GM18520 (cell line): Measurements from ENCODE around the gene LRRC8A.
"Not testable (repeated sequence)": the region's sequence is repeated elsewhere in the genome, so short reads cannot be mapped to it uniquely, and the experiment has no call there.

Experiments
- ATAC-seq: cut with Tn5 transposase; IDR thresholded peaks from one replicate; pipeline ENCODE4 v1.9.1; 2021; ENCODE audit not compliant: unreplicated experiment

Gene LRRC8A

DNA sequence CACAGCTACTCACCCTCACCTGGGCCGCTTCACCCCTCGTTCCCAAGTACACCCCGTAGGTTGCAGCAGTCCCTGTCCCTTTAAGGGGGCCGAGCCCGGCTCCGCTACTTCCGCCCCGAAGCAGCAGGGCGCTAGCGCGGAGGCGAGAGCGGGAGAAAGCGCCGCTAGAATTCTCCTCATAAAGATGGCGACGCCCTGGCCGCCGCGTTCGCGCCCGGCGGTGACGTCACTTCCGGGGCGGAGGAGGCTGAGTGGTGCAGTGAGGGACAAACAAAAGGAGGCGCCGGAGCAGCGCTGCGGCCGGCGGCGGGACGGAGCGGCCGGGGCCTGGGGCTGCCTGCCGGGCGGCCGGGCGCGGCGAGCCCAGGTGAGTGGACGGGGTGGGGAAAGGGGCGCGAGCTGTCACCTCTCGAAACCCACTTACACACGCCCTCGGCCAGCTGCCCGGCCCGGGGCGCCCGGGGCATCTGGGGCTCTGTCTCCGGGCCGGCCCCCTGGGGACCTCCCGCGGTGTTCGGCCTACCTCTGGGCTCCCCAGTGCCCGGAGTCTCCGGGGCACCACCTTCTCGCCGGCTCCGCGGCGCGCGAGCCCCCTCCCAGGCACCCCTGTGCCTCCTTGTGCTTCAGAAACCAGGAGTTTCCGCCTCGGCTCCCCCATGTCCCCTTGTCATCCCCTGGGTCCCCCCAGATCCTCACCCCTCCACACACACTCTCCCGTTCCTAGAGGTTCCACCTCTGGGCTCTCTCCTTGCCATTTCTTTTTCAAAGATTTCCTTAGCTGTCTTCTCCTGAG lies at the start of gene LRRC8A, which contains the start of gene KYAT1:
Gene LRRC8A (plus strand): TSS at position 250 of the 793 bp plus-strand sequence. CDS start 25,032 bp downstream, outside the sequence.
Gene KYAT1 (minus strand): TSS at position 67 of the 793 bp plus-strand sequence. CDS start 36,545 bp downstream, outside the sequence.
- ATAC-seq: peak; percentile 86

DNA sequence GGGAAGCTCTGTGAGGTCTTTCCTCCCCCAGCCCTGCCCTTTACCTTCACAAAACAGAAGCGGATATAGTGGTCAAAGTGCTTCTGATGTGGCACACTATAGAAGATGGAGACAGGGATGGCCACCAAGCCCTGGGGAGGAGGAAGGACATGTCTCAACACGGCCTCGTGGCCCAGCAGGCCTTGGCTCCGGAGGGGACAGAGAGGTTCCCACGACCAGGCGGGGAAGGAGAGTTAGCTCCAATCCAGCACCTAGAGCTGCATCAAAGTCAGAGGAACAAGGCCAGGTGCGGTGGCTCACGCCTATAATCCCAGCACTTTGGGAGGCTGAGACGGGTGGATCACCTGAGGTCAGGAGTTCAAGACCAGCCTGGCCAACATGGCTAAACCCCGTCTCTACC lies 48.2 kb upstream of the LRRC8A start:
- ATAC-seq: no peak

DNA sequence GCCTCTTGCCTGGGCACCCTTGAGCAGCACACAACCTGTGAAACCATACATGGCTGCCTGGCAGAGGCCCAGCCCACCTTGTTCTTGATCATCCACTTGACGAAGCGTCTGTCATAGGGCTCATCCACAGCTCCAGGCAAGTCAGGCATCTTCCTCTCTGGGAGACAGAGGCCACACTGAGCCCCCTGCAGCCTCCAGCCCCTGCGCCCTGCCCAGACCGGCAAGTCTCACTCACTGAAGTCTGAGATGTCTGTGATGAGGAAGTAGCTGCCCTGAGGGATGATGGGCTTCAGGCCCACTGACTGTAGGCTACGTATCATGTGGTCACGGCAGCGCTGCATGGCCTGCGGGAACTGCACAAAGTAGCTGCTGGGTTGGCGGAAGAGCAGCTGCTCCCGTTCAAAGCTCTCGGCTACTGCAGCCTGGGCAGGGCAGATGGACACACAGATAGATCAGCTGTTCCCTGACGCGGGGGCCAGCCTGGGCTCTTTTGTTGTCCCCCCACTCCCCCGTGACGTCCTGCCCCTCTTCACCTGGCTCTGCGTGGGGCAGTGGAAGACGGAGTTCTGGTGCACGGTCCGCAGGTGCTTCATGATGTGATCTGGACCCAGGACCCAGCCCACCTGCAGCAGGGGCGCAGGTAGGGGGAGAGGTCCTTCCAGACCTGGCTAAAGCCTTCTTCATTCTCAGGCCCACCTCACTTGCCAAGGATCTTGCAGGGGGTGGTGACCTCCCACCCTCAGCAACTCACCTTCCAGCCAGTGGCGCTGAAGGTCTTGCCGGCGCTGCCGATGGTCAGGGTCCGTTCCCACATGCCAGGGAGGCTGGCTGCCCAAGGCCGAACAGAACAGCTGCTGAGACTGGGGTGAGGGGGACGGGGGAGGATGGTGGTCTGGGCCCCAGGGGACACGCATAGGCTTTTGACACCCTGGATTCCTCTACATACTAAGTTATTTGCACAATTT lies 46.4 kb upstream of the LRRC8A start:
- ATAC-seq: no peak

DNA sequence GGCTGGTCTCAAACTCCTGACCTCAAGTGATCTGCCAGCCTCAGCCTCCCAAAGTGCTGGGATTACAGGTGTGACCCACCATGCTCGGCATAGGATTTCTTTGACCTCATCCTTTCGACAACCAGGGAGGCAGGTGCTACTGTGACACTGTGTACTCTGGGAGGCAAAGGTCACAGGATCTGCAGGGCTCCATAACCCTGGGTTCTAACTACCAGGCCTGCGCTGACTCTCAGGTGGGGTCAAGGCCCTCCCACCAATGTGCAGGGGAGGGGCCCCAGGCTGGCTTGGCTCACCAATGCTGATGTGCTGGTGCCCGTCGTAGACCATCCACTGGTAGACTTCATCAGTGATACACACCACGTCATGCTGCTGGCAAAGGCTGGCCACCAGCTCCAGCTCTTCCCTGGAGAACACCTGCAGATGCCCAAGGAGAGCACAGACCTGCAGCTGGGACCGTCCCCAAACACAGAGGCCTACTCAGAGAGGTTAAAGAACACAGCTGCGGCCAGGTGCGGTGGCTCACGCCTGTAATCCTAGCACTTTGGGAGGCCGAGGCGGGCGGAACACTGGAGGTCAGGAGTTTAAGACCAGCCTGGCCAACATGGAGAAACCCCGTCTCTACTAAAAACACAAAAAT lies 45.3 kb upstream of the LRRC8A start:
- no peak for ATAC-seq

DNA sequence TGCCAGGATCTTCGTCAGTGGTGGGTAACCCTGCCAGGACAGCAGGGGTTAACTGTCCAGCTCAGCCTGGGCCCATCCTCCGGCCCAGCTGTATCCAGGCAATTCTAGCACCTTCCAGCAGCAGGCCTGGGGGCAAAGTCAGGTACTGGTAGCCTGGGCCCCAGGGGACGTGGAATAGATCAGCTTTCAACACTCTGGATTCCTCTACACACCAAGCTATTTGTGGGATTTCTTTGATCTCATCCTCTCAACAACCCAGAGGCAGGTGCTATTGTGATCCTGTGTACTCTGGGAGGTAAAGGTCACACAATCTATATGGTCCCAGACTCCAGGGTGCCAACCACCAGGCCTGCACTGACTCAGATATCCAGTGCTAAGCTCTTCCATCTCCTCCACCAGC lies 43.6 kb upstream of the LRRC8A start:
- ATAC-seq: no peak

DNA sequence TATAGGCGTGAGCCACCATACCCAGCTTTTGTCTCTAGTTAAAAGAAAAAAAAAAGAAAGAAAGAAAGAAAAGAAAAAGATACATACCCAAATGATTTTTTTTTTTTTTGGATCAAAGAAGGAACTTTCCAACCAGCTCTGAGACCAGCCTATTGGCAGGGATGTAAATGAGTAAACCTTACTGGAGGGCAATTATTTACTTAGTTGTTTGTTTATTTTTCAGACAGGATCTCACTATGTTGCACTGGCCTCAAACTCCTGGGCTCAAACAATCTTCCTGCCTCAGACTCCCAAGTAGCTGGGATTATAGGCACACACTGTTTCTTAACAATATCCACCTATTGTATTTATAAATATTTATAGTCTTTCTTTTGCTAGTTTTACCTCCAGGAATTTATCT lies 41.4 kb upstream of the LRRC8A start:
- no peak for ATAC-seq

DNA sequence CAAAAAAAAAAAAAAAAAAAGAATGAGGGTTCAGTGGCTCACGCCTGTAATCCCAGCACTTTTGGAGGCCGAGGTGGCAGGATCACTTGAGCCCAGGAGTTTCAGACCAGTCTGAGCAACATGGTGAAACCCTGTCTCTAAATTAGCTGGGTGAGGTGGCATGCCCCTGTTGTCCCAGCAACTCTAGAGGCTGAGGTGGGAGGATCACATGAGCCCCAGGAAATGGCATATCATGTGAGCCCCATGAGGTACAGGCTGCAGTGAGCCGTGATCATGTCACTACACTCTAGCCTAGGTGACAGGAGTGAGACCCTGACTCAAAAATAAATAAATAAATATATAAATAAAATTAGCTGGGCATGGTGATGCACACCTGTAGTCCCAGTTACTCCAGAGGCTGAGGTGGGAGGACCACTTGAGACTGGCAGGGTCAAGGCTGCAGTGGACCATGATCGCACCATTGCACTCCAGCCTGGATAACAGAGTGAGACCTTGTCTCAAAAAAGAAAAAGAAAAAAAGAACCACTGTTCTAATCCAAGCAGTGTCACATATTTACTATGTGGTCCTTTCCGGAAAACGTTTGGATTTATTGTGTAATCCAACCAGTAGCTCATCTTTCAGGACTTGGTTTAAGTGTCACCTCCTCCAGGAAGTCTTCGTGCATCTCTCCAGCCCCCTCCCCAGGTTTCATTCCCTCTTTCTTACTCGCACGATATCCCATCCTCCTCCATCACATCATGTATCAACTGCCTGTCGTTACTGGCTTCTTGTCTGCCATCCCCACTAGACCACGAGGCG lies 40.0 kb upstream of the LRRC8A start:
- no peak for ATAC-seq

DNA sequence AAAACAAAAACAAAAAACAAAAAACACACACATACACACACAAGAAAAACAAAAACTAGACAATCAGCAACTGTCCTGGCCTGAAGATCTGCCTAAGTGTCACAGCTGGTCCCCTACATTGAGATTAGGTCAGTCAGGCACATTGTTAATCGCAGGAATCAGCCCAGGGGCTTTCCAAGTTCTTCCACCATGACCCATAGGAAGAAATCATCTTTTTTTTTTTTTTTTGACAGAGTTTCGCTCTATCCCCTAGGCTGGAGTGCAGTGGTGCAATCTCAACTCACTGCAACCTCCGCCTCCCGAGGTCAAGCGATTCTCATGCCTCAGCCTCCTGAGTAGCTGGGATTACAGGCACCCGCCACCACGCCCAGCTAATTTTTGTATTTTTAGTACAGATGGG lies 38.8 kb upstream of the LRRC8A start:
- not testable (repeated sequence) for ATAC-seq

DNA sequence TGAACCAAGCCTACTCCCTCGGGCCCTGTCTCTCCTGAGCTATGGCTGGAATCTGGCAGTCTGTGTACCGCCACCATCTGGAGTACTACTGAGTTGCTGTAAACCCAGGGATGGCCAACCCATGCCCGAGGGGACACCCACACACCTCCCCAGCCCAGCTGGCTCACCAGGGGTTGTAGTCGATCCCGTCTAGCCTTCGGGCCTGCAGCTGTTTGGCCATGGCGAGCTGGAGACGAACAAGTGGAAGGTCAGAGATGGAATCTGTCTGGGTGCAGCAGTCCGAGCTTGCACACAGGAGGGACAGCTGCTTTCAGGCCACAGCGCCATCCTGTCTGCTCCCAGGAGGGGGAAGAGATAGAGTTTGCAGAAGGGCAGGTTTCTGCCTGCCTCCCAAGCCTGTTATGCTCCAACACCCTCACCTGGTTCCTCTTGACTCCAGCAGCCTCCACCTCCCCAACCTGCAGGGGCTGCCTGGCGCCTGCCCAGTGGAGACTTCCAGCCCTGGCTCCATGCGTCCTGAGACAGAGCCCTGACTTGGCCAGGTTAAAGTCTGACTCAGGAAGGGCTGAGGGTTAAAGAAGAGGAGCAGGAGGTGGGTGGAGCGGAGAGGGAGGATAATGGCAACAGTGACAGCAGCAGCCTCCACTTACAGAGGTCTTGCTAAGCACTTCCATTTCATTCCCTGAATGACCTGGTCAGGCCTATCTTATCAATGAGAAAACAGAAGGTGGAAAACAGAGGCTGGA lies 36.6 kb upstream of the LRRC8A start:
- no peak for ATAC-seq

DNA sequence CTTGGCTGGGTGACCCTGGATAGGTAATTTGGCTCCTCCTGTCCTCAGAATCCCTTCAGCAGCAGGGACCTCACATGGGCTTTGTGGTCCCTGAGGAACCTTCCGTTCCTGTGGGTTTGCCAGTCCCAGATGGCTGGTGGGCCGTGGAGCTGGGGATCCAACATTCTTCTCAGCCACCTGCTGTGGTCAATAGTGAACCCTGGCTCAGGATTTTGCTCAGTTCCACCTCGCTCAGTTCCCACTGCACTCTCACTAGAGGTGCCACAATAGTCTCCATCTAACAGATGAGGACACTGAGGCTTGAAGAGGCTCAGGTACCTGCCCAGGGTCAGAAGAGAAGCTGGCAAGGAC lies 35.3 kb upstream of the LRRC8A start:
- ATAC-seq: no peak

DNA sequence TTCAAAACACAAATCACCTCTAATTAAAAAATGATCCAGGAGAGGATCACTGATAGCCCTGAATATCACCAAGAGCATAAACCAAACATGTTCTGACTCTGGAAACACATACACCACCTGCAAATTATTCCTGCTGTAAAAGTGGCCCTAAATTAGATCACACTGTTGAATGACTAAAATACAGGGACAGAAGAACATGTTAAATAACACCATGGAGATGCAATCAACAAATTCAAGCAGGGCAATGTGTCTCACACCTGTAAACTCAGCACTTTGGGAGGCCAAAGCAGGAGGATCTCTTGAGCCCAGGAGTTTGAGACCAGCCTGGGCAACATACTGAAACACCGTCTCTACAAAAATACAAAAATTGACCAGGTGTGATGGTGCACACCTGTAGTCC lies 34.1 kb upstream of the LRRC8A start:
- ATAC-seq: no peak

DNA sequence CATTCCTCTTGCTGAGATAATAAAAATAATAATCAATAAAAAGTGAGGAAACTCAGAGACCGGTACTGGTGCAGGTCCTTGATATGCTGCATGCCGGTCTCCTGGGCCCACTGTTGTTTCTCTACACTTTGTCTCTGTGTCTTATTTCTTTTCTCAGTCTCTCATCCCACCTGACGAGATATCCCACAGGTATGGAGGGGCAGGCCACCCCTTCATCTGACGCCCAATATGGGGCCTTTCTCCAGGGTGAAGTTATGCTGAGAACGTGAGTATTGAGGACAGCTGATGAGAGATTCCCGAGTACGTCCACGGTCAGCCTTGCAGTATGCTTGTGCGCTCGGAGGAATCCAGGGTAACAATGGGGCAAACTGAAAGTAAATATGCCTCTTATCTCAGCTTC lies 30.9 kb upstream of the LRRC8A start:
- ATAC-seq: not testable (repeated sequence)

DNA sequence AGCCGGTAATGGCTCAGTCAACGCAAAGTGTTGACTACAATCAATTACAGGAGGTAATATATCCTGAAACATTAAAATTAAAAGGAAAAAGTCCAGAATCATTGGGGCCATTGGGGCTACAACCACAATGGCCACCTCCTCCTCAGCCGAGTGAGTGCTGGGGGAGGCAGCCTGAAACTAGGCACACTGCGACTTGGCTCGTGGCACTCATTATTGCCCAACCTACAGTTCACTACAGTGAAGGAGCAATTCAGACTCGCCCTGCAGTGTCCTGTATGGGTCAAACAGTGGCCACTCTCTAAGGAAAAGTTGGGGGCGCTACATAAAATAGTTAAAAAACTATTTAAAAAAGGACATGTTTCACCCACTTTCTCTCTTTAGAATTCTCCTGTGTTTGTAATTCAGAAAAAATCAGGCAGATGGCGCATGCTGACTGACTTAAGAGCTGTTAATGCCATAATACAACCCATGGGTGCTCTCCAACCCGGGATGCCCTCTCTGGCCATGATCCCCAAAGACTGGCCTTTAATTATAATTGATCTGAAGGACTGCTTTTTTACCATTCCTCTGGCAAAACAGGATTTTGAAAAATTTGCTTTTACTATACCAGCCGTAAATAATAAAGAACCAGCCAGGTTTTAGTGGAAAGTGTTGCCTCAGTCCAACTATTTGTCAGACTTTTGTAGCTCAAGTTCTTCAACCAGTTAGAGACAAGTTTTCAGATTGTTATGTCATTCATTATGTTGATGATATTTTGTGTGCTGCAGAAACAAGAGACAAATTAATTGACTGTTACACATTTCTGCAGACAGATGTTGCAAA lies 29.9 kb upstream of the LRRC8A start:
- ATAC-seq: not testable (repeated sequence)

DNA sequence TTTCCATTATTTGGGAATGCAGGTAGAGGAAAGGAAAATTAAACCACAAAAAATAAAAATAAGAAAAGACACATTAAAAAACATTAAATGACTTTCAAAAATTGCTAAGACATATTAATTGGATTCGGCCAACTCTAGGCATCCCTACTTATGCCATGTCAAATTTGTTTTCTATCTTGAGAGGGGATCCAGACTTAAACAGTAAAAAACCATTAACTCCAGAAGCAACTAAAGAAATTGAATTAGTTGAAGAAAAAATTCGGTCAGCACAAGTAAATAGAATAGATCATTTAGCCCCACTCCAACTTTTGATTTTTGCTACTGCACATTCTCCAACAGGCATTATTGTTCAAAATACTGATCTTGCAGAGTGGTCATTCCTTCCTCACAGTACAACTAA lies 29.3 kb upstream of the LRRC8A start:
- not testable (repeated sequence) for ATAC-seq

DNA sequence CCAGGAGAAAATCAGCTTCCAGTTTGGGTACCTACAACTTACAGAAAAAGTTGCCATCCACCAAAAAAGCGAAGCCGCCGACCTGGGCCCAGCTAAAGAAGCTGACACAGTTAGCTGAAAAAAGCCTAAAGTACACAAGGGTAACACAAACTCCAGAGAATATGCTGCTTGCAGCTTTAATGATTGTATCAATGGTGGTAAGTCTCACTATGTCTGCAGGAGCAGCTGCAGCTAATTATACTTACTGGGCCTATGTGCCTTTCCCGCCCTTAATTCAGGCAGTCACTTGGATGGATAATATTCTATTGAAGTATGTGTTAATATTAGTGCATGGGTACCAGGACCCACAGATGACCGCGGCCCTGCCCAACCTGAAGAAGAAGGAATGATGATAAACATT lies 27.5 kb upstream of the LRRC8A start:
- ATAC-seq: not testable (repeated sequence)

DNA sequence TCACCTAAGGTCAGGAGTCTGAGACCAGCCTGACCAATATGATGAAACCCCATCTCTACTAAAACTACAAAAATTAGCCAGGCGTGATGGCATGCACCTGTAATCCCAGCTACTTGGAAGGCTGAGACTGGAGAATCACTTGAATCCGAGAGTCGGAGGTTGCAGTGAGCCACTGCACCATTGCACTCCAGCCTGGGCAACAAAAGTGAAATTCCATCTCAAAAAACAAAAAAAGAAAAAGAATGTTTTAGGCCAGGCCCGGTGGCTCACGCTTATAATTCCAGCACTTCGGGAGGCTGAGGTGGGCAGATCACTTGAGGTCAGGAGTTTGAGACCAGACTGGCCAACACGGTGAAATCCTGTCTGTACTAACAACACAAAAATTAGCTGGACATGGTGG lies 23.5 kb upstream of the LRRC8A start:
- ATAC-seq: not testable (repeated sequence)

DNA sequence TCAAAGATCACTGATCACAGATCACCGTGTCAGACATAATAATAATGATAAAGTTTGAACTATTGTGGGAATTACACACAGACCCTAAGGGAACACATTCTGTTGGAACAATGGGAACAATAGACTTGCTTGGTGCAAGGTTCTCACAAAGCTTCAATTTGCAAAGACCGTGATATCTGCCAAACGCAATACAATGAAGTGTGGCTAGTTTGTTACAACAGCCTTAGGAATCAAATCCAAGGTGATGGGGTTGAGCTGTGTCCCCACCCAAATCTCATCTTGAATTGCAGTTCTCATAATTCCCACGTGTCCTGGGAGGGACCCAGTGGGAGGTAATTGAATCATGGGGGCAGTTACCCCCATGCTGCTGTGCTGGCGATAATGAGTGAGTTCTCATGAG lies 21.0 kb upstream of the LRRC8A start:
- no peak for ATAC-seq

DNA sequence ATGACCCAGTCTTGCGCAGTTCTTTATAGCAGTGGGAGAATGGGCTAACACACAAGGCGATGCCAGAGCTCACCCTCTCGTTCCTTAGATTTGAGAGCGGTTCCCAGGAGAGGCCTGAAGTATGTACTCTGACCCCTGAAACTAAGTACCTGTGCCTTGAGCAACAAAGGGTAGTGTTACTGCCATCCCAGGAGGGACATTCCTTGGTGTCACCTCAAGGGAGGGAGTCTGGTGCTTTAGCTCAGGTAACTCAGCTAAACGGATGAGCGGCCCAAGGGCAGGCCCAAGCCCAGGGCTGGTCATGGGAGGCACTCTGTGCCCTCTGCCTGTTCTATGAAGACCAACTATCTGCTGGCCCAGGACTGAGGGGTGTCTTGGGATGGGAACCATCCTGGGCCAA lies 20.4 kb upstream of the LRRC8A start:
- ATAC-seq: no peak

DNA sequence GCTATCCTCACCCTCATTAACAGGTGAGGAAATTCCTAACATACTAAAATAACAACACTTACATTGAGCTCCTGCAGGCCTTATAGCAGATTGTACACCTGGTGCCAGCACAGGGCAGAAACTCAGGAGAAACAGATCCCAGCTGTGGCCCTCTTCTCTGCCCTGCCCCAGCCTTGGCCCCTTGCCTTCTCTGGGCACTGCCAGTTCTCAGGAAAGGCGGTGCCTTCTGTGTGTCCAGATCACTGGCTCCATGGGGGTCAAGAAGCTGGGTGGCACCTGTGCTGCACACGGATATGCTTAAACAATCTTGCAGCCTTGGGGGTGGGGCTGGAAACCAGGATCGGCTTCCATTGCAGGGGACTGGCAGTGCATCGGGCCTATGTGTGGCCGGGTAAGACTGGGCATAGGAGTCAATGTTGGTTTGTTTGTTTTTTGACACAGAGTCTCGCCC lies 19.5 kb upstream of the LRRC8A start:
- ATAC-seq: no peak
